OCI-LY1 (cell line): ENCODE data around the gene TMEM47.

Source experiments
- CTCF ChIP-seq: fragments of 200-600 bp; sonication (generic), shearing (Covaris generic); IDR thresholded peaks from 2 replicates; pipeline ENCODE4 v1.5.1; 2017; ENCODE audit warnings: mild to moderate bottlenecking, antibody characterized with exemption, low read length, moderate library complexity, mixed read lengths
- EZH2 ChIP-seq: fragments of 200-600 bp; sonication (generic), shearing (Covaris generic); IDR thresholded peaks from 2 replicates; pipeline ENCODE4 v1.8.0; 2017; ENCODE audit warnings: borderline replicate concordance, mixed run types, mild to moderate bottlenecking, antibody characterized with exemption, low read length, moderate library complexity, mixed read lengths

GRCh38 chrX:34655501-34656455 lies 1.3 kb downstream of the TMEM47 start:
- TF ChIP-seq CTCF: no peak
- no peak for TF ChIP-seq EZH2
